Measurements from ENCODE around the gene LGALS9B. TPM values are rescaled to one million over a fixed set of nuclear protein-coding genes. Genes with fewer than 3 reads are reported as not detected.
"Not testable (repeated sequence)": the region's sequence is repeated elsewhere in the genome, so short reads cannot be mapped to it uniquely, and the experiment has no call there.

The LGALS9B gene
- total and polyA plus RNA-seq, 2 of the 8 experiments (the other 6 are each of a cell fraction or from before 2014, with no cell fraction given) = not detected

DNA sequence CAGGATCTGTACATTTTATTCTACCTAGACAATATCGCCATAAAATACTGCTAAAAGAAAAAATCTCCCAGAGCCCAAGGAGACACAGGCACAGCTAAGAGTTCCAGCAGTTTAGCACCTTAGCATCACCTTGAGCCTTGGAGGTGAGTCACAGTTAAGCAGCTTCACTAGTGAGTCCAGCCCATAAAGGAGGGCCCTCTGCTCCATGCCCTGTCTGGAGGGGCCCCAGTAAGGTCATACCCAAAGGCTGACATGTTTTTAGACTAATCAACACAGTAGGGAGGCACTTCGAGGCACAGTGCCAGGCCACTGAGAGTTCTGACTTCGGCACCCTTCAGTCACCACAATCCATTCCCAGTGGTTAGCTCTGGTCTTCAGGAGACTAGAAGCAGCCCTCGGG, 2.6 kb upstream of the LGALS9B start:
- H3K4me3 ChIP-seq (ENCODE audit: extremely low read depth in 1 of 4, insufficient read depth in 2 of 4, low read depth in 3 of 4, low read length in 4 of 4); H4K8ac ChIP-seq (ENCODE audit: extremely low read depth, insufficient read depth, low read length); CTCF ChIA-PET (ENCODE audit: partially characterized antibody); H3K56ac ChIP-seq (replicated peaks; ENCODE audit: insufficient read length, low read depth, low read length); H3K9ac ChIP-seq (replicated peaks in 1 of 4; ENCODE audit: extremely low read depth in 1 of 4, low read depth in 3 of 4, low read length in 3 of 4); H2BK5ac ChIP-seq (ENCODE audit: low read depth, low read length); H3K23me2 ChIP-seq (ENCODE audit: low read depth, low read length); H3K4me2 ChIP-seq (ENCODE audit: insufficient read depth in 1 of 2, low read depth in 2 of 2, low read length in 2 of 2); H3K23ac ChIP-seq (ENCODE audit: insufficient read length); H2BK20ac ChIP-seq (ENCODE audit: low read length); DNase-seq (ENCODE audit: low read depth in 1 of 2, low spot score in 2 of 2); H2BK12ac ChIP-seq (ENCODE audit: low read depth, low read length); H4K20me1 ChIP-seq (replicated peaks in 1 of 2; ENCODE audit: control insufficient read depth in 1 of 2, insufficient read depth in 2 of 2, low read length in 2 of 2); H3K4ac ChIP-seq (replicated peaks; ENCODE audit: insufficient read length, low read depth, low read length); H2BK15ac ChIP-seq (ENCODE audit: low read length); H4K5ac ChIP-seq (ENCODE audit: insufficient read length, low read depth, low read length); H3K79me2 ChIP-seq (ENCODE audit: control insufficient read depth in 1 of 2, insufficient read depth in 2 of 2, low read length in 2 of 2); FAIRE-seq; H3K36me3 ChIP-seq (ENCODE audit: control insufficient read depth in 2 of 4, insufficient read depth in 4 of 4, low read length in 3 of 4); H3K27me3 ChIP-seq (replicated peaks in 1 of 4; ENCODE audit: control insufficient read depth in 3 of 4, extremely low read depth in 1 of 4, insufficient read depth in 3 of 4, low read length in 3 of 4); H3K18ac ChIP-seq (ENCODE audit: extremely low read depth, low read length); H3K79me1 ChIP-seq (ENCODE audit: low read depth, low read length); H2AK5ac ChIP-seq (ENCODE audit: low read depth, low read length); H4K91ac ChIP-seq (replicated peaks; ENCODE audit: insufficient read length, low read length); H3K14ac ChIP-seq (ENCODE audit: insufficient read length); H3K9me3 ChIP-seq (ENCODE audit: insufficient read depth in 2 of 2, low read depth in 1 of 2, low read length in 1 of 2); H3K27ac ChIP-seq (ENCODE audit: low read depth, low read length); H3K4me1 ChIP-seq (replicated peaks in 1 of 4; ENCODE audit: control insufficient read depth in 3 of 4, insufficient read depth in 4 of 4, low read length in 3 of 4); POLR2A ChIA-PET (ENCODE audit: partially characterized antibody); H2BK120ac ChIP-seq (replicated peaks; ENCODE audit: low read depth, low read length); H2AFZ ChIP-seq (ENCODE audit: low read length): not testable (repeated sequence)
- WGBS, 2 experiments (ENCODE audit: extremely low coverage in 1 of 2, insufficient coverage in 1 of 2, insufficient read length in 1 of 2, insufficient replicate concordance in 2 of 2, low coverage in 1 of 2, low lambda C conversion rate in 2 of 2, missing lambda C conversion rate in 1 of 2) = 86% methylated on average over 1 of the region's 4 CpGs; no CpG with 5 or more reads in 1 of the 2 experiments

DNA sequence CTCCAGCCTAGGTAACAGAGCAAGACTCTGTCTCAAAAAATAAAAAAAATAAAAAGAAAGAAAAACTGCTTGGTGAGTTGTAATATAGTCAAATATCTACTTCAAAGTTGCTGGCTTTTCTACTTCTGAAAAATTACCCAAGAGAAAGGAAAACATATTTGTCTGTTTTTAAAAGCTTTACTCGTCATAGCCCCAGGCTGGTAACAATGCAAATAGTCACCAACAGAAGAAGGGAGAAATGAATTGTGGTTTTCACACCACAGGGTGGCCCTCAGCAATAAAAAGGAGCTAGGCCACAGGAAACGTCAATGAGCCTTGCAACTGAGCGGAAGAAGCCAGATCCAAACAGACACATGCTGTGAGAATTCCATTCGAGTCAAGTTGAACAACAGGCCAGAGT, 1.8 kb upstream of the LGALS9B start:
- H3K14ac ChIP-seq (ENCODE audit: insufficient read length); H3K4me3 ChIP-seq (ENCODE audit: extremely low read depth in 1 of 4, insufficient read depth in 2 of 4, low read depth in 3 of 4, low read length in 4 of 4); H2AFZ ChIP-seq (ENCODE audit: low read length); H3K9me3 ChIP-seq (ENCODE audit: insufficient read depth in 2 of 2, low read depth in 1 of 2, low read length in 1 of 2); H3K23me2 ChIP-seq (ENCODE audit: low read depth, low read length); H2BK20ac ChIP-seq (ENCODE audit: low read length); H2BK15ac ChIP-seq (ENCODE audit: low read length); H2BK12ac ChIP-seq (ENCODE audit: low read depth, low read length); H3K27ac ChIP-seq (ENCODE audit: low read depth, low read length); H2BK120ac ChIP-seq (replicated peaks; ENCODE audit: low read depth, low read length); H2AK5ac ChIP-seq (ENCODE audit: low read depth, low read length); H3K4me1 ChIP-seq (replicated peaks in 1 of 4; ENCODE audit: control insufficient read depth in 3 of 4, insufficient read depth in 4 of 4, low read length in 3 of 4); H2BK5ac ChIP-seq (ENCODE audit: low read depth, low read length); H3K79me2 ChIP-seq (ENCODE audit: control insufficient read depth in 1 of 2, insufficient read depth in 2 of 2, low read length in 2 of 2); FAIRE-seq; H3K36me3 ChIP-seq (ENCODE audit: control insufficient read depth in 2 of 4, insufficient read depth in 4 of 4, low read length in 3 of 4); H3K18ac ChIP-seq (ENCODE audit: extremely low read depth, low read length); DNase-seq (ENCODE audit: low read depth in 1 of 2, low spot score in 2 of 2); H4K91ac ChIP-seq (replicated peaks; ENCODE audit: insufficient read length, low read length); H4K5ac ChIP-seq (ENCODE audit: insufficient read length, low read depth, low read length); H3K23ac ChIP-seq (ENCODE audit: insufficient read length); H3K56ac ChIP-seq (replicated peaks; ENCODE audit: insufficient read length, low read depth, low read length); H4K20me1 ChIP-seq (replicated peaks in 1 of 2; ENCODE audit: control insufficient read depth in 1 of 2, insufficient read depth in 2 of 2, low read length in 2 of 2); POLR2A ChIA-PET (ENCODE audit: partially characterized antibody); H3K4ac ChIP-seq (replicated peaks; ENCODE audit: insufficient read length, low read depth, low read length); H3K27me3 ChIP-seq (replicated peaks in 1 of 4; ENCODE audit: control insufficient read depth in 3 of 4, extremely low read depth in 1 of 4, insufficient read depth in 3 of 4, low read length in 3 of 4); H3K4me2 ChIP-seq (ENCODE audit: insufficient read depth in 1 of 2, low read depth in 2 of 2, low read length in 2 of 2); CTCF ChIA-PET (ENCODE audit: partially characterized antibody); H3K79me1 ChIP-seq (ENCODE audit: low read depth, low read length); H4K8ac ChIP-seq (ENCODE audit: extremely low read depth, insufficient read depth, low read length); H3K9ac ChIP-seq (replicated peaks in 1 of 4; ENCODE audit: extremely low read depth in 1 of 4, low read depth in 3 of 4, low read length in 3 of 4): not testable (repeated sequence)
- no CpG with 5 or more reads among the region's 4 CpGs for WGBS, 2 experiments (ENCODE audit: extremely low coverage in 1 of 2, insufficient coverage in 1 of 2, insufficient read length in 1 of 2, insufficient replicate concordance in 2 of 2, low coverage in 1 of 2, low lambda C conversion rate in 2 of 2, missing lambda C conversion rate in 1 of 2)
